ENCODE data around the gene ABCC3.

DNA sequence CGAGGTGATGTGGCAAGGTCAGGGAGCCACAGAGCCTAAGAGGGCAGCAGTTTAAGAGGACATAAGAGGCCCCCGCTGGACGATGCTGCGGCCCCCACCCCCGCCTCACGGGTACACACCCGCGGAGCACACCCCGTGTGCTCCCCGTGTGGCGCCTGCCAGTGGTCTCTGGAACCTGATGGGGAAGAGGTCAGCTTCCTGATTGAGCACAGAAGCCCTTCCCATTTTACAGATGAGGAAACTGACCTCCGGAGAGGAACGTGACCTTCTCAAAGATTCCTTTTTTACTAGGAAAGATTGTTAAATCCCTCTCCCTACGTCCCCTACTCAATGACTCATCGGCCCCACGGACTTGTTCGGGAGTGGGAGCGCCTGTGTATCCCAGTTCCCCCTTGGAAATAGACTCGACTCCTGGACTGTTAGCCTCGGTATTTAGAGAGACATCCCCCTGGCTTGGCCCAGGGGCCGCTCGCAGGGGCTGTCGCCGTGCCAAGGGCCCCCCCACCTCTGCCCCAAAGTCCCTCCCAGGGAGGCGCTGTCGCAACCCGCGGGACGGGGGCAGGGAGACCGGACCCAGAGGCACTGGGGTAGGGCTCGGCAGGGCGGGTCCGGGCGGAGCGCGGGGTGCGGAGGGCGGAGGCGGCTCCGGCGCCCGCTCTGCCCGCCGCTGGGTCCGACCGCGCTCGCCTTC, at the start of gene ABCC3:
- no peak for TF ChIP-seq EZH2 (IDR thresholded peaks at IDR 0.05)
- TF ChIP-seq FOXP2 (optimal IDR thresholded peaks at IDR 0.05; ENCODE audit: control extremely low read depth, extremely low read length, insufficient read depth), result no peak
